ENCODE measurements around the gene CDON. TPM values are rescaled to one million over a fixed set of nuclear protein-coding genes. Genes with fewer than 3 reads are reported as not detected.
"Not testable (repeated sequence)": the region's sequence is repeated elsewhere in the genome, so short reads cannot be mapped to it uniquely, and the experiment has no call there.

Gene CDON
- total RNA-seq, 4 donors from 2014 or later, result 1.0 to 2.0 (median 1.8) TPM

GRCh38 chr11:125995313-125995712 is 67.4 kb downstream of the CDON start:
- intact Hi-C loops (cut with DNase I; ENCODE audit: low total_unique reads), result no loop called here
- H3K4me3 ChIP-seq, result no peak overlapping the region
- H3K9me3 ChIP-seq, result no peaks in the 10 kb centered on the region
- no peaks in the 10 kb centered on the region for H3K4me1 ChIP-seq
- DNase-seq (no peak), ATAC-seq (no peak)
- H3K36me3 ChIP-seq, result no peaks in the 10 kb centered on the region
- in situ Hi-C loops (cut with MboI; ENCODE audit: low sequenced_read_pairs in 4 of 4), result no loop called here
- TF ChIP-seq POLR2A (IDR thresholded peaks at IDR 0.05), result no peak
- no peak for TF ChIP-seq CTCF (IDR thresholded peaks at IDR 0.05 in 4 of 5, conservative IDR thresholded peaks at IDR 0.05 in 1 of 5)
- H3K27ac ChIP-seq, result no peak overlapping the region
- H3K27me3 ChIP-seq, result no peaks in the 10 kb centered on the region

GRCh38 chr11:125994509-125994908 is 68.2 kb downstream of the CDON start:
- Histone ChIP-seq H3K27ac (no peak overlapping the region), H3K9me3 (no peaks in the 10 kb centered on the region), H3K27me3 (no peaks in the 10 kb centered on the region), H3K4me1 (no peaks in the 10 kb centered on the region), H3K4me3 (no peak overlapping the region), H3K36me3 (no peaks in the 10 kb centered on the region)
- intact Hi-C loops (cut with DNase I; ENCODE audit: low total_unique reads), result no loop called here
- no peak for TF ChIP-seq POLR2A (IDR thresholded peaks at IDR 0.05)
- TF ChIP-seq CTCF (IDR thresholded peaks at IDR 0.05 in 4 of 5, conservative IDR thresholded peaks at IDR 0.05 in 1 of 5), result no peak
- no peak for ATAC-seq
- DNase-seq, result no peak
- in situ Hi-C loops (cut with MboI; ENCODE audit: low sequenced_read_pairs in 4 of 4), result no loop called here

- no peaks in the 10 kb centered on the region for H3K36me3 ChIP-seq
- no peak overlapping the region for H3K27ac ChIP-seq
- H3K27me3 ChIP-seq, result no peaks in the 10 kb centered on the region
- H3K9me3 ChIP-seq, result no peaks in the 10 kb centered on the region
- no peak for TF ChIP-seq POLR2A (IDR thresholded peaks at IDR 0.05)
- intact Hi-C loops (cut with DNase I; ENCODE audit: low total_unique reads), result no loop called here
- no peak for DNase-seq
- ATAC-seq, result no peak
- in situ Hi-C loops (cut with MboI; ENCODE audit: low sequenced_read_pairs in 4 of 4), result no loop called here
- H3K4me3 ChIP-seq, result no peak overlapping the region
- H3K4me1 ChIP-seq, result no peaks in the 10 kb centered on the region
These were observed 69.8 kb downstream of the CDON start for GRCh38 chr11:125992893-125993292.

GRCh38 chr11:125990244-125990643 is 72.4 kb downstream of the CDON start:
- ATAC-seq, result no peak
- intact Hi-C loops (cut with DNase I; ENCODE audit: low total_unique reads), result no loop called here
- H3K9me3 ChIP-seq, result no peaks in the 10 kb centered on the region
- H3K36me3 ChIP-seq, result no peaks in the 10 kb centered on the region
- no peaks in the 10 kb centered on the region for H3K27me3 ChIP-seq
- in situ Hi-C loops (cut with MboI; ENCODE audit: low sequenced_read_pairs in 4 of 4), result no loop called here
- no peaks in the 10 kb centered on the region for H3K4me1 ChIP-seq
- H3K4me3 ChIP-seq, result no peak overlapping the region
- DNase-seq, result no peak
- TF ChIP-seq POLR2A (IDR thresholded peaks at IDR 0.05), result no peak
- TF ChIP-seq CTCF (IDR thresholded peaks at IDR 0.05 in 4 of 5, conservative IDR thresholded peaks at IDR 0.05 in 1 of 5), result no peak
- H3K27ac ChIP-seq, result no peak overlapping the region

GRCh38 chr11:125987066-125987641 is 75.5 kb downstream of the CDON start:
- H3K27ac ChIP-seq, result no peak overlapping the region
- ATAC-seq, result no peak

GRCh38 chr11:125985956-125986355 is 76.7 kb downstream of the CDON start:
- in situ Hi-C loops (cut with MboI; ENCODE audit: low sequenced_read_pairs in 4 of 4), result not testable (repeated sequence)

More at GRCh38 chr11:125987066-125987641, 75.5 kb downstream of the CDON start:
- TF ChIP-seq CTCF (IDR thresholded peaks at IDR 0.05 in 4 of 5, conservative IDR thresholded peaks at IDR 0.05 in 1 of 5), result no peak
- TF ChIP-seq POLR2A (IDR thresholded peaks at IDR 0.05), result no peak
- intact Hi-C loops (cut with DNase I; ENCODE audit: low total_unique reads) (no loop called here), in situ Hi-C loops (cut with MboI; ENCODE audit: low sequenced_read_pairs in 4 of 4) (no loop called here)
- no peaks in the 10 kb centered on the region for H3K36me3 ChIP-seq
- H3K4me1 ChIP-seq, result no peaks in the 10 kb centered on the region
- no peak overlapping the region for H3K4me3 ChIP-seq
- no peak for DNase-seq
- H3K27me3 ChIP-seq, result no peaks in the 10 kb centered on the region
- no peaks in the 10 kb centered on the region for H3K9me3 ChIP-seq

More at GRCh38 chr11:125985956-125986355, 76.7 kb downstream of the CDON start:
- DNase-seq; H3K4me1 ChIP-seq; H3K27me3 ChIP-seq; H3K36me3 ChIP-seq; H3K4me3 ChIP-seq; intact Hi-C loops (cut with DNase I; ENCODE audit: low total_unique reads); ATAC-seq; H3K9me3 ChIP-seq; H3K27ac ChIP-seq: not testable (repeated sequence)

Data from gastrocnemius medialis (tissue), 4 donors.